ENCODE data around the gene ZRANB1.

- TF ChIP-seq, protein P1, sequence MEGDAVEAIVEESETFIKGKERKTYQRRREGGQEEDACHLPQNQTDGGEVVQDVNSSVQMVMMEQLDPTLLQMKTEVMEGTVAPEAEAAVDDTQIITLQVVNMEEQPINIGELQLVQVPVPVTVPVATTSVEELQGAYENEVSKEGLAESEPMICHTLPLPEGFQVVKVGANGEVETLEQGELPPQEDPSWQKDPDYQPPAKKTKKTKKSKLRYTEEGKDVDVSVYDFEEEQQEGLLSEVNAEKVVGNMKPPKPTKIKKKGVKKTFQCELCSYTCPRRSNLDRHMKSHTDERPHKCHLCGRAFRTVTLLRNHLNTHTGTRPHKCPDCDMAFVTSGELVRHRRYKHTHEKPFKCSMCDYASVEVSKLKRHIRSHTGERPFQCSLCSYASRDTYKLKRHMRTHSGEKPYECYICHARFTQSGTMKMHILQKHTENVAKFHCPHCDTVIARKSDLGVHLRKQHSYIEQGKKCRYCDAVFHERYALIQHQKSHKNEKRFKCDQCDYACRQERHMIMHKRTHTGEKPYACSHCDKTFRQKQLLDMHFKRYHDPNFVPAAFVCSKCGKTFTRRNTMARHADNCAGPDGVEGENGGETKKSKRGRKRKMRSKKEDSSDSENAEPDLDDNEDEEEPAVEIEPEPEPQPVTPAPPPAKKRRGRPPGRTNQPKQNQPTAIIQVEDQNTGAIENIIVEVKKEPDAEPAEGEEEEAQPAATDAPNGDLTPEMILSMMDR (IDR thresholded peaks at IDR 0.05) = no peak
- TF ChIP-seq POLR2A (IDR thresholded peaks at IDR 0.05) = no peak
These were observed 39.5 kb upstream of the ZRANB1 start for GRCh38 chr10:124902462-124902861.

Measured in uterus (tissue), 2 donors.